Uterus (tissue), 4 donors: ENCODE results near the gene KSR2. TPM values are rescaled to one million over a fixed set of nuclear protein-coding genes. Genes with fewer than 3 reads are reported as not detected.

Source experiments
- DNase-seq, 2 donors: peaks; one replicate each; pipeline ENCODE4 v3.0.0-alpha.2; 2019 to 2020
- H3K27ac ChIP-seq, 2 donors: fragments of 200-600 bp; sonication (generic); 1 replicate in 1 of 2; 2 replicates in 1 of 2; pipeline ENCODE4 v1.5.1; 2016 to 2018
- H3K27me3 ChIP-seq, 2 donors: fragments of 200-600 bp; sonication (generic); one replicate each; pipeline ENCODE4 v1.5.1; 2018 to 2019; ENCODE audit warnings: control low read depth in 1 of 2
- H3K36me3 ChIP-seq, 2 donors: fragments of 200-600 bp; sonication (generic); one replicate each; pipeline ENCODE4 v1.5.1; 2019; ENCODE audit warnings: control low read depth in 1 of 2
- H3K4me1 ChIP-seq, 2 donors: fragments of 200-600 bp; sonication (generic); one replicate each; pipeline ENCODE4 v1.5.1; 2018 to 2019; ENCODE audit warnings: control low read depth in 1 of 2
- H3K4me3 ChIP-seq, 2 donors: fragments of 200-600 bp; sonication (generic); 1 replicate in 1 of 2; 2 replicates in 1 of 2; pipeline ENCODE4 v1.5.1; 2018 to 2019; ENCODE audit warnings: mild to moderate bottlenecking in 1 of 2
- H3K9me3 ChIP-seq, 2 donors: fragments of 200-600 bp; sonication (generic); one replicate each; pipeline ENCODE4 v1.5.1; 2019; ENCODE audit warnings: control low read depth in 1 of 2
- CTCF ChIP-seq, 4 experiments: fragments of 200-600 bp in 2 of 4; fragments of 450-650 bp in 2 of 4; sonication (generic) in 2 of 4; IDR thresholded peaks; one replicate each; pipeline ENCODE4 v1.5.1; 2016 to 2019; ENCODE audit warnings: antibody characterized with exemption in 4 of 4, mild to moderate bottlenecking in 2 of 4, moderate library complexity in 1 of 4
- POLR2A ChIP-seq, 2 donors: fragments of 450-650 bp; IDR thresholded peaks; one replicate each; pipeline ENCODE4 v1.6.1; 2016; ENCODE audit warnings: antibody characterized with exemption in 2 of 2, mild to moderate bottlenecking in 1 of 2, moderate library complexity in 1 of 2
- intact Hi-C: fragments of 100-400 bp; cut with DNase I; formaldehyde crosslinking; loops from one replicate; pipeline ENCODE4 v1.15.1; 2023; ENCODE audit warnings: low total_unique reads
- total RNA-seq, 4 donors: library from RNA; depleted of rRNA in 3 of 4; stranded (reverse); fragments of >200 nt in 3 of 4; gene quantifications; one replicate each; pipeline versions ENCODE4 v1.1.0 to v1.2.4, GENCODE V29; 2014 to 2023
- donor health status: DM: yes; HTN: yes; CAD: no.

The KSR2 gene
- total RNA-seq, 4 donors from 2014 or later: 0.03 to 0.28 TPM; not detected in 2

- H3K36me3 ChIP-seq: no peaks in the 10 kb centered on the region
- H3K9me3 ChIP-seq: no peaks in the 10 kb centered on the region
- no peaks in the 10 kb centered on the region for H3K27me3 ChIP-seq
- no peak overlapping the region for H3K27ac ChIP-seq
- H3K4me3 ChIP-seq: no peak overlapping the region
- intact Hi-C loops: no loop called here
- no peak for DNase-seq
- H3K4me1 ChIP-seq: no peaks in the 10 kb centered on the region
- TF ChIP-seq POLR2A (IDR thresholded peaks at IDR 0.05) (no peak), CTCF (IDR thresholded peaks at IDR 0.05) (no peak)
These were observed 84.6 kb downstream of the KSR2 start for GRCh38 chr12:117884161-117884560.

- H3K27ac ChIP-seq: no peak overlapping the region
- H3K36me3 ChIP-seq: no peaks in the 10 kb centered on the region
- H3K27me3 ChIP-seq: no peaks in the 10 kb centered on the region
- DNase-seq: no peak
- H3K4me1 ChIP-seq: no peaks in the 10 kb centered on the region
- no peak overlapping the region for H3K4me3 ChIP-seq
- H3K9me3 ChIP-seq: no peaks in the 10 kb centered on the region
- TF ChIP-seq CTCF (IDR thresholded peaks at IDR 0.05) (no peak), POLR2A (IDR thresholded peaks at IDR 0.05) (no peak)
- intact Hi-C loops: no loop called here
These were observed 86.1 kb downstream of the KSR2 start for GRCh38 chr12:117882603-117883184.

GRCh38 chr12:117882181-117882580 is 86.6 kb downstream of the KSR2 start:
- no peak for DNase-seq
- no peak overlapping the region for H3K27ac ChIP-seq
- H3K9me3 ChIP-seq: no peaks in the 10 kb centered on the region
- intact Hi-C loops: no loop called here
- H3K4me3 ChIP-seq: no peak overlapping the region
- no peaks in the 10 kb centered on the region for H3K36me3 ChIP-seq
- no peak for TF ChIP-seq POLR2A (IDR thresholded peaks at IDR 0.05)
- no peak for TF ChIP-seq CTCF (IDR thresholded peaks at IDR 0.05)
- H3K27me3 ChIP-seq: no peaks in the 10 kb centered on the region
- no peaks in the 10 kb centered on the region for H3K4me1 ChIP-seq

GRCh38 chr12:117881517-117881916 is 87.3 kb downstream of the KSR2 start:
- no peaks in the 10 kb centered on the region for H3K36me3 ChIP-seq
- intact Hi-C loops: no loop called here
- H3K4me3 ChIP-seq: no peak overlapping the region
- no peaks in the 10 kb centered on the region for H3K27me3 ChIP-seq
- H3K4me1 ChIP-seq: no peaks in the 10 kb centered on the region
- TF ChIP-seq CTCF (IDR thresholded peaks at IDR 0.05) (no peak), POLR2A (IDR thresholded peaks at IDR 0.05) (no peak)
- DNase-seq: no peak
- H3K9me3 ChIP-seq: no peaks in the 10 kb centered on the region
- H3K27ac ChIP-seq: no peak overlapping the region

- intact Hi-C loops: no loop called here
These were observed 90.2 kb downstream of the KSR2 start for GRCh38 chr12:117878605-117879004.

More at GRCh38 chr12:117878605-117879004, 90.2 kb downstream of the KSR2 start:
- no peak for TF ChIP-seq POLR2A (IDR thresholded peaks at IDR 0.05)
- no peak for TF ChIP-seq CTCF (IDR thresholded peaks at IDR 0.05)
- Histone ChIP-seq H3K27ac (no peak overlapping the region), H3K4me1 (no peaks in the 10 kb centered on the region), H3K27me3 (peaks cover 0 to 5% of the 10 kb centered on the region in 2 donors), H3K4me3 (no peak overlapping the region), H3K9me3 (no peaks in the 10 kb centered on the region), H3K36me3 (no peaks in the 10 kb centered on the region)
- DNase-seq: no peak
